Amygdala (tissue), 56 donors: ENCODE measurements around the gene SLC43A2.

Experiments
- DNase-seq, 56 donors: peaks; one replicate each; lab custom pipeline; 2025; lab: John Stamatoyannopoulos, UW

SLC43A2 gene

GRCh38 chr17:1625581-1625980 is 3.1 kb downstream of the SLC43A2 start:
- no peak for DNase-seq

DNA sequence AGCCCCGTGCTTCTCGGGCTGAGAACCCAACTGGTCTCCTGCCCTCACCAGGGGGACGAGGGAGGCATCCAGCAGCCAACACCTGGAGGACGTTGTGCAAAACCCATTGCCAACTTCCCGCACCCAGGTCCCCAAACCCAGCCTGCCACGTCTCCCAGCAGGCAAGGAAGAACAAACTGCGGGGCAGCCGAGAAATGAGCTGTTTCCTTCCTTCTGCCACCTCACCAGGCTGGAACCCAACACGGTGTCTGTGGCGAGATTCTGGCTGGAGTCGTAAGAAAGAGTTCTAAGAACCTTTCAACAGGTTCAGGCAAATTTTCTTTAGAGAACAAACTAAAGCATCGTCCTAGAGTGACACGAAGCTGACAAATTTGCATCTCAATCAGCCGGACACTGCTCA is 3.6 kb downstream of the SLC43A2 start:
- no peak for DNase-seq

GRCh38 chr17:1624650-1625049 is 4.0 kb downstream of the SLC43A2 start:
- DNase-seq, result no peak

- DNase-seq, result no peak
Measured at GRCh38 chr17:1623057-1623630, 5.5 kb downstream of the SLC43A2 start.

GRCh38 chr17:1621273-1621954 is 7.2 kb downstream of the SLC43A2 start:
- DNase-seq, result no peak

DNA sequence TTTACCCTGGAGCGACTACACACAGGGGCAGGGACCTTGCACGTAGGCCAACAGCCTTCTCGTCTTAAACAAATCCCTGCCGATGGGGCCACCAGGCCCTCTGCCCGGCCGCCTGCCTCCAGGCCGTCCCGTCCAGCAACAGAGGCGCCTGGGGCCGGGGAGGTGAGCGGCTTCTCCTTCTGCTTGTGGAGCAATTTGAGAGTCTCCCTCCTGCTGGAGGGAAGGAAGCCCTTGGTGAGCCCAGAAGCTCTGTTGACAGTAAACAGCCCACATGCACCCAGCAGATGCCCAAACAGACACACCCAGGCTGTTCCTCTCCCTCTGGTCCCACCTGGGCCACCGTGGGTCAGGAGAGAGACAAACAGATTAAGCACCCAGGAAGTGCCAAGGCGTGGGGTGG is 8.1 kb downstream of the SLC43A2 start:
- no peak for DNase-seq

- no peak for DNase-seq
Measured at GRCh38 chr17:1617620-1618174, 10.9 kb downstream of the SLC43A2 start.

GRCh38 chr17:1616101-1616500 is 12.5 kb downstream of the SLC43A2 start:
- no peak for DNase-seq

- no peak for DNase-seq
Measured at GRCh38 chr17:1612400-1612799, 16.2 kb downstream of the SLC43A2 start.

- no peak for DNase-seq
Measured at GRCh38 chr17:1611715-1612114, 16.9 kb downstream of the SLC43A2 start.

DNA sequence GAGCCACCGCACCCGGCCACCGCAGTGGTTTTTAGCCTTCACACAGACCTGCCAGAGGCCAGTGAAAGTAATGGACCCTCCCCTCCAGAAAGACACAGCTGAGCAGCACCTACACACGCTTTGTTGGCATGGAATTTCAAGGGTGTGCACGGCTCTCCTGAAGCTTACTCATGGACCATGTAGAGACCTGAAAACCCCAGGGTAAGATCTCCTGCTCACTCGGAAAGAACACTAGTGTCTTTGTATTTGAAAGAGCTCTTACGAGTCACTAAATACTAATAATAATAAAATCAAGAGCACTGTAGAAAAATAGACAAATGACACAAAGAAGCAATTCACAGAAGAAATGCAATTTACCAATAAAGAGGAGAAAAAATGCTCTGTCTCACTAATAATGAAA is 20.0 kb downstream of the SLC43A2 start:
- no peak for DNase-seq

GRCh38 chr17:1607971-1608320 is 20.7 kb downstream of the SLC43A2 start:
- DNase-seq, result no peak

- DNase-seq, result no peak
Measured at GRCh38 chr17:1606352-1606985, 22.2 kb downstream of the SLC43A2 start.

GRCh38 chr17:1605681-1606351 is 22.8 kb downstream of the SLC43A2 start:
- no peak for DNase-seq

DNA sequence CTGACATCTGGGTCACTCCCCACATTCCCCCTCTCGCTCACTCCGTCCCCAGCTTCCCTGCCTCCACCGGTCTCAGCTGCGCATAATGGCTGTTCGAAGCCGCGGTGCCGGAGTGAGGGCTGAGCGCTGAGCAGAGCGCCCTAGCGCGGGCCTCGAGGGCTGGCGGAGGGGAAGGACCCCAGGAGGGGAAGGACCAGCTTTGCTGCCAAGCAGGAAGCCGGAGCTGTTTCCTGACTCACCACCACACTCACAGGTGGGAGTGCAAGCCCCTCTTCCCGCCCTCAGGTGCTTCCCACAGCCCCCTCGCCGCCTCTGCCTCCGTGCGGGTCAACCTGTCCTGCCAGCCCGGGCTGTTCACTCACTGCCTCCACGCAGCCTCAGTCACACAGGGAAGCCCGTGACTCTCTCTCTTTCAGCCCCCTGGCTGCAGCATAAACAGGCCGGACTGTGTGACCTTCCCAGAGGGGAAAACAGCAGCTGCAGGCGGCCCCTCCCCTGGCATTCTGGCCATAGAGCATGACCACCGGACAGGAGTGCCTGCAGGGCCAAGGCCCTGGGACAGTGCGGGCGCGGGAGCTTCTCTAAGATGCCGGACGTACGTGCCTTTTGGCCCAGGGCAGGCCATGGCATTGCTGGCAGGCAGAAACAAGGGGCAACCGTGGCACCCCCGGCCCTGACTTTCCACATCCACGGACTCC is 23.7 kb downstream of the SLC43A2 start:
- no peak for DNase-seq

GRCh38 chr17:1601571-1601970 is 27.1 kb downstream of the SLC43A2 start:
- DNase-seq, result no peak

- no peak for DNase-seq
Measured at GRCh38 chr17:1598399-1599095, 30.1 kb downstream of the SLC43A2 start.

GRCh38 chr17:1597861-1598342 is 30.7 kb downstream of the SLC43A2 start:
- DNase-seq, result no peak

DNA sequence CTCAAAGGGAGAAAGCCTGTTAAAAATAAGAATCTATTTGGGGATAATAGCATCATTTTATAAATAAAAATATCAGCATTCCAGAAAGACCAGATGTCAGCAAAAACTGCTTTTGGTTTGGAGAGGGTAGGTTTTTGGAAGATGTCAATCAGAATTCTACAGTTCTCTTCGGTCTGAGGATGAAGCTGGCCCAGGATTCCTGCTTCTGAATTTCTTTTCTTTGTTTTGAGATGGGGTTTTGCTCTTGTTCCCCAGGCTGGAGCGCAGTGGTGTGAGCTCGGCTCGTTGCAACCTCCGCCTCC is 35.1 kb downstream of the SLC43A2 start:
- DNase-seq, result no peak
